DOHH2 (cell line): ENCODE results near the gene ANKDD1A.

Experiments
- H3F3A ChIP-seq: fragments of 200-600 bp; sonication (generic), shearing (Covaris generic); 2 replicates; pipeline ENCODE4 v1.6.0; 2016; ENCODE audit warnings: antibody characterized with exemption, mild to moderate bottlenecking; ENCODE audit not compliant: control insufficient read depth, insufficient read depth
- H3K27ac ChIP-seq: fragments of 200-600 bp; sonication (generic); 2 replicates; pipeline ENCODE4 v1.5.1; 2014; ENCODE audit warnings: low read depth, mild to moderate bottlenecking, low read length, moderate library complexity
- H3K27me3 ChIP-seq: fragments of 200-600 bp; sonication (generic); 2 replicates; pipeline ENCODE4 v1.6.1; 2014; ENCODE audit warnings: mild to moderate bottlenecking, low read length, mixed read lengths; ENCODE audit not compliant: control insufficient read depth
- H3K36me3 ChIP-seq: fragments of 200-600 bp; sonication (generic); 2 replicates; pipeline ENCODE4 v1.6.1; 2014; ENCODE audit warnings: mild to moderate bottlenecking, low read length, moderate library complexity, mixed read lengths; ENCODE audit not compliant: control insufficient read depth
- H3K4me1 ChIP-seq: fragments of 200-600 bp; sonication (generic); 2 replicates; pipeline ENCODE4 v1.6.1; 2014; ENCODE audit warnings: mild to moderate bottlenecking, low read length, mixed read lengths; ENCODE audit not compliant: control insufficient read depth
- H3K4me2 ChIP-seq: fragments of 200-600 bp; sonication (generic); 2 replicates; pipeline ENCODE4 v1.6.0; 2014; ENCODE audit warnings: mild to moderate bottlenecking, low read length, moderate library complexity
- H3K4me3 ChIP-seq: fragments of 200-600 bp; sonication (generic); 2 replicates; pipeline ENCODE4 v1.5.1; 2014; ENCODE audit warnings: mild to moderate bottlenecking, low read length, mixed read lengths
- H3K79me2 ChIP-seq: fragments of 200-600 bp; sonication (generic); 2 replicates; pipeline ENCODE4 v1.6.1; 2014; ENCODE audit warnings: mild to moderate bottlenecking, low read length, mixed read lengths; ENCODE audit not compliant: control insufficient read depth
- H3K9me2 ChIP-seq: fragments of 200-600 bp; sonication (generic); replicated peaks from 2 replicates; pipeline ENCODE4 v1.6.1; 2014; ENCODE audit warnings: mild to moderate bottlenecking, low read length, mixed read lengths; ENCODE audit not compliant: control insufficient read depth
- H3K9me3 ChIP-seq: fragments of 200-600 bp; sonication (generic); 2 replicates; pipeline ENCODE4 v1.6.1; 2014; ENCODE audit warnings: antibody characterized with exemption, low read length, mixed read lengths; ENCODE audit not compliant: control insufficient read depth, insufficient read depth
- H4K20me1 ChIP-seq: fragments of 200-600 bp; sonication (generic); 2 replicates; pipeline ENCODE4 v1.6.0; 2014; ENCODE audit warnings: low read depth, mild to moderate bottlenecking, antibody characterized with exemption, low read length, moderate library complexity; ENCODE audit not compliant: control insufficient read depth, insufficient read depth
- CTCF ChIP-seq: fragments of 200-600 bp; sonication (generic); IDR thresholded peaks from one replicate; pipeline ENCODE4 v1.5.1; 2014; ENCODE audit warnings: antibody characterized with exemption, mild to moderate bottlenecking, low read depth, low read length; ENCODE audit not compliant: poor library complexity, severe bottlenecking
- EZH2phosphoT487 ChIP-seq: fragments of 200-600 bp; sonication (generic); IDR thresholded peaks from 2 replicates; pipeline ENCODE4 v1.6.1; 2017; ENCODE audit warnings: borderline replicate concordance, mild to moderate bottlenecking, antibody characterized with exemption, low read length, moderate library complexity, mixed read lengths

The ANKDD1A gene

GRCh38 chr15:64950888-64951287 is 39.2 kb downstream of the ANKDD1A start:
- H3K9me3 ChIP-seq = no peaks in the 10 kb centered on the region
- no peak overlapping the region for H3K27ac ChIP-seq
- H3F3A ChIP-seq = peaks cover 23% of the 10 kb centered on the region
- H3K9me2 ChIP-seq = no peaks in the 10 kb centered on the region
- peaks cover 4% of the 10 kb centered on the region; the same call in 1 of the 2 replicates for H3K36me3 ChIP-seq
- no peak for TF ChIP-seq CTCF
- no peak for TF ChIP-seq EZH2phosphoT487
- H4K20me1 ChIP-seq = no peaks in the 10 kb centered on the region
- H3K27me3 ChIP-seq = no peaks in the 10 kb centered on the region
- no peaks in the 10 kb centered on the region for H3K79me2 ChIP-seq
- no peak overlapping the region for H3K4me2 ChIP-seq
- no peak overlapping the region for H3K4me3 ChIP-seq
- H3K4me1 ChIP-seq = no peaks in the 10 kb centered on the region

- Histone ChIP-seq H4K20me1 (no peaks in the 10 kb centered on the region), H3K36me3 (peaks cover 6% of the 10 kb centered on the region), H3K27ac (no peak overlapping the region), H3K9me3 (no peaks in the 10 kb centered on the region), H3K27me3 (no peaks in the 10 kb centered on the region), H3K4me2 (no peak overlapping the region), H3K4me3 (no peak overlapping the region), H3K79me2 (no peaks in the 10 kb centered on the region), H3K9me2 (no peaks in the 10 kb centered on the region), H3K4me1 (no peaks in the 10 kb centered on the region), H3F3A (peaks cover 23% of the 10 kb centered on the region)
- TF ChIP-seq CTCF (no peak), EZH2phosphoT487 (no peak)
These were observed 40.2 kb downstream of the ANKDD1A start for GRCh38 chr15:64951777-64952418.

- Histone ChIP-seq H3K79me2 (no peaks in the 10 kb centered on the region), H3K4me1 (no peaks in the 10 kb centered on the region), H3K36me3 (peaks cover 8% of the 10 kb centered on the region), H3K9me3 (no peaks in the 10 kb centered on the region), H3F3A (peaks cover 23% of the 10 kb centered on the region), H3K4me3 (no peak overlapping the region), H3K4me2 (no peak overlapping the region), H4K20me1 (no peaks in the 10 kb centered on the region), H3K27me3 (no peaks in the 10 kb centered on the region), H3K27ac (no peak overlapping the region), H3K9me2 (no peaks in the 10 kb centered on the region)
- TF ChIP-seq CTCF (no peak), EZH2phosphoT487 (no peak)
These were observed 42.7 kb downstream of the ANKDD1A start for GRCh38 chr15:64954395-64954794.
